Stimulated activated CD4-positive, alpha-beta T cell treated with anti-CD3 and anti-CD28 coated beads, Interleukin-12 subunit alpha, Interleukin-12 subunit beta, amount 100 ng/mL, for 4 hours (primary cell): Measurements from ENCODE around the gene SLC18A3.

Experiments
- DNase-seq: peaks from one replicate; pipeline ENCODE4 v3.0.0-alpha.2; 2020

The SLC18A3 gene

GRCh38 chr10:49596836-49597235 is 13.3 kb upstream of the SLC18A3 start:
- no peak for DNase-seq

DNA sequence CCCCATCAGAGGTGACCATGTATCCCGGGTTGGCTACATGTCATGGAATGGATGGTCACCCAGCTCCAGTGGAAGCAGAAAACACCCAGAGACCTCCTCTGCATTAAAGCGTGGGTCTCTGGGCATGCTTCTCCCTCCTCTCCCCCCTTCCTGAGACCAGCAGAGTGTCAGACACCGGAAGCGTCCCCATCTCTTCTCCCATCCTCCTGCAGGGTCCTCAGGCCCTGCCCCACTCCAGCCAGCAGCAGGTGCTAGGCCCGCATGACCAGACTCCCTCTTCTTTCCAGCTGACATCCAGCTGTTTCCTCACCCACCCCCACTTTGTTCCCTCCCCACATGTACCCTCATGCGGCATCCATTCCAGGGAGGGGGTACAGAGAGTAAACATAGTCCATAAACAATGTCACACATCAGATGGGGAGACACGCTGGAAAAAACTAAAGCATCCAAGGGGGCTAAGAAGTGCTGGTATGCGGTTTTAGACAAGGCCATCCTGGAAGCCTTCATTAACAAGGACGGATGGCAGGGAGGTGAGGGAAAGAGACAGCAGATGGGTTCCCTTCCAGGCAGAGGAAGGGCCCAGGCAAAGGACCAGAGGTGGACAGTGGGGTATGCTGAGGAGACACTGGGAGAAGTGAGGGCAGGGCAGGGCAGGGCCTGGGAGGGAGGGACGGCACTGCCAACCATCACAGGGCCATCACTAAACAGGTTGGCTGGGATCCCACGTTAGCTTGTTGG is 12.5 kb upstream of the SLC18A3 start:
- no peak for DNase-seq

GRCh38 chr10:49598164-49598856 is 11.8 kb upstream of the SLC18A3 start:
- no peak for DNase-seq

DNA sequence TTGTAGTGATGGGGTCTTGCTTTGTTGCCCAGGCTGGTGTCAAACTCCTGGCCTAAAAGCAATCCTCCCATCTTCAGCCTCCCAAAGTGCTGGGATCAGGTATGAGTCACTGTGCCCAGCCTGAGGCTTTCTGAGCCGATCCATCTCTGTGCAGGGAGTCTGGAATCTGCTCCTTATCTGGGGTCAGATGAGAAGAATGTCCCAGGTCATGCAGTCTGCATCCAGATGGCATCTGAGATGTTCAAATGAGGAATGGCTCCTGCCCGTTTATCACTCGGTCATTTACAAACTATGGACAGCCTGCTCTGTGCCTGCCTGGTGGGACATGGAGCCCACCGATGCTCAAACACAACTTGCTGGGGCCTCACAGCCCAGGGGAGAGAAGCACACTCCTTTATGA is 11.1 kb upstream of the SLC18A3 start:
- DNase-seq, result no peak

DNA sequence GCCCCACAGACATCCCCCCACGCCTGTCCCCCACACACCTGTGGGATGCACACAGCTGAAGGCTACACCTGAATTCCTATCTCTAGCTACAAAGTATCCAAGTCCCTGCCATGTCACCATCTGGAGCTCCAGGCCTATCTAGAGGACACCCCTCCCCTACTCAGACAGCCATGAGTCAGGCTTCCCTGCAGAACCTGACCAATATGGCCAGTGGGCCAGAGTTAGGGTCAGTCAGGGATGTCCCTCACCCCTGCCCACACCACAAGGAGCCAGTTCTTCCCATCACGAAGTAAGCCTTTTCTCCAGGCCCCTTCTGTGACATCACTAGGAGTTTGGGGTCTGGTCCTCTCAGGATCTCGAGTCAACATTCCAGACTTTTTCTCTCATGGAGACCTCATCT is 10.6 kb upstream of the SLC18A3 start:
- DNase-seq, result no peak

- no peak for DNase-seq
Measured at GRCh38 chr10:49600046-49600445, 10.1 kb upstream of the SLC18A3 start.

- no peak for DNase-seq
Measured at GRCh38 chr10:49600781-49601400, 9.2 kb upstream of the SLC18A3 start.

- DNase-seq, result no peak
Measured at GRCh38 chr10:49601857-49602256, 8.3 kb upstream of the SLC18A3 start.

- no peak for DNase-seq
Measured at GRCh38 chr10:49602380-49603023, 7.6 kb upstream of the SLC18A3 start.

- no peak for DNase-seq
Measured at GRCh38 chr10:49605216-49605938, 4.7 kb upstream of the SLC18A3 start.

DNA sequence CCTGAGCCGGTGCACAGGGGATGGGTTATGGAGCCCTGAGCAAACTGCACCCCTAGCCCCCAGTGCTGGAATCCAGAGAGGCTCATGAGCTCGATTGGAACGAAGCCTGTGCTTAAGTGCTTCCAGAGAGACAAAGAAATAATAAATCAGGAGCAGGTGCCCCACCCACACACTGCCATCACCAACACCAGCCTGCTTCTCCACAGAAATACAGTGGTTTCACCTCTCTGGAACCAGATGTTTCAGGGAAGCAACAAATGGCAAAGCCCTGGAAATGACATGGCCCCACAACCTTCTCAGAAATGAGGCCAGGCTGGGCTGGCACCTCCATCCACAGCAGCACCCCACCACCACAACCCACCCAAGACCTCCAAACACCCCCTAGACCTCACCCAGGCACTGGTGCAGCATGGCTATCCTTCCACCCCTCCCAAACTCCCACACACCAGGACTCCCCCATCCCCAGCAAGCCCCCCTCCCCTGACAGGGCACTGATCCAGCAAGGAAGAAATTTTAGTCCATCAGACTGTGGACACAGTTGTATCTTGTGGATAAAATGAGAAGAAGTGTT is 4.1 kb upstream of the SLC18A3 start:
- no peak for DNase-seq

DNA sequence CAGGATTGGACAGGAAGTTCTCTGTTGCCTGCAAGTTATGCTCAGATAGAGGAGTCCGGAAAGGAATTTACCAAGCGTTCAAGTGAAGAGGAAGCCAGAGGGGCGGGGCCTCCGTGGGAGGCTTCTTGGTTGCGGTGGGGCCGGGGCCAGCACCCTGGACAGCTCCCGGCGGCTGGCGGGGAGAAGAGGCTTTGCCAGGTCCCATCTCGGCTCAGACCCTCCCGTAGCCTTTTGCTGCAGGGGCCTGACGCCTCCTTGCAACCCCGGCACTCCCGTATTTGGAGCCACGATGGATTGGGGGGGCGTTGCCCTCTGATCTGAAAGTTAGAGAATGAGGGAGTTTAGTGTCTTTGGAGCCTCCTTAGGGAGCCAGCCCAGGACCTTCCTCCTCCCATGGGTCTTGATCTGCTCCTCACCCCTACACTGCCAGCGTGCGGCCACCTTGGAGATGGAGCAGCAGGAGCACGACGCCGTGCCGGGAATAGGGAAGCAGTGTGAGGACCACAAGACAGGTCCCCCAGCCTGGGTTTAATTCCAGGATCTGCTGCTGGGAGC is 3.1 kb upstream of the SLC18A3 start:
- DNase-seq, result peak; percentile 51

GRCh38 chr10:49608166-49609005 is 1.7 kb upstream of the SLC18A3 start:
- DNase-seq, result no peak

- DNase-seq, result no peak
Measured at GRCh38 chr10:49609006-49609282, 1.2 kb upstream of the SLC18A3 start.

- DNase-seq, result no peak
Measured at GRCh38 chr10:49609283-49610113, 612 bp upstream of the SLC18A3 start.

DNA sequence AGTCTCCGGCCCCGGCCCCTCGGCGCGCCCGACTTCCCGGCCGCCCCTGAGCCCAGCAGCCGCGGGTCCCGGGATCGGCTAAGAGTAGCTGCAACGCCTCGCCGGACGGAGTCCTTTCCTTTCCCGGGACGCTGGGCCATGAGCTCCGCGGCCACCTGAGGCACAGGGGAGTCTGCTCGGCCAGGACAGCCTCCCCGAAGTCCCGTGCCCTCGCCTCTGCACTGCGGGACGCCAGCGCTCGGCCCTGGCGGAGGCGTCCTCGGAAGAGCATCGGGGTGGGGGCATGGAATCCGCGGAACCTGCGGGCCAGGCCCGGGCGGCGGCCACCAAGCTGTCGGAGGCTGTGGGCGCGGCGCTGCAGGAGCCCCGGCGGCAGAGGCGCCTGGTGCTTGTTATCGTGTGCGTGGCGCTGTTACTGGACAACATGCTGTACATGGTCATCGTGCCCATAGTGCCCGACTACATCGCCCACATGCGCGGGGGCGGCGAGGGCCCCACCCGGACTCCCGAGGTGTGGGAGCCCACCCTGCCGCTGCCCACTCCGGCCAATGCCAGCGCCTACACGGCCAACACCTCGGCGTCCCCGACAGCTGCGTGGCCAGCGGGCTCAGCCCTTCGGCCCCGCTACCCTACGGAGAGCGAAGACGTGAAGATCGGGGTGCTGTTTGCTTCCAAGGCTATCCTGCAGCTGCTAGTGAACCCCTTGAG is 502 bp downstream of the SLC18A3 start:
- DNase-seq, result no peak

DNA sequence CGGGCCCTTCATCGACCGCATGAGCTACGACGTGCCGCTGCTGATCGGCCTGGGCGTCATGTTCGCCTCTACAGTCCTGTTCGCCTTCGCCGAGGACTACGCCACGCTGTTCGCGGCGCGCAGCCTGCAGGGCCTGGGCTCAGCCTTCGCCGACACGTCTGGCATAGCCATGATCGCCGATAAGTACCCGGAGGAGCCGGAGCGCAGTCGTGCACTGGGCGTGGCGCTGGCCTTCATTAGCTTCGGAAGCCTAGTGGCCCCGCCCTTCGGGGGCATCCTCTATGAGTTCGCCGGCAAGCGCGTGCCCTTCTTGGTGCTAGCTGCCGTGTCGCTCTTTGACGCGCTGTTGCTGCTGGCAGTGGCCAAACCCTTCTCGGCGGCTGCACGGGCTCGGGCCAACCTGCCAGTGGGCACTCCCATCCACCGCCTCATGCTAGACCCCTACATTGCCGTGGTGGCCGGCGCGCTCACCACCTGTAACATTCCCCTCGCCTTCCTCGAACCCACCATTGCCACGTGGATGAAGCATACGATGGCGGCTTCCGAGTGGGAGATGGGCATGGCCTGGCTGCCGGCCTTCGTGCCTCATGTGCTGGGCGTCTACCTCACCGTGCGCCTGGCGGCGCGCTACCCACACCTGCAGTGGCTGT is 1.2 kb downstream of the SLC18A3 start:
- DNase-seq, result no peak

- no peak for DNase-seq
Measured at GRCh38 chr10:49611816-49612512, 1.9 kb downstream of the SLC18A3 start.
